Ovary (tissue), 3 donors: ENCODE results near the gene SCGB1D1.

Experiments
- EP300 ChIP-seq: sonication (generic); formaldehyde crosslinking; IDR thresholded peaks from one replicate; pipeline ENCODE4 v1.6.1; 2017; ENCODE audit warnings: antibody characterized with exemption
- POLR2A ChIP-seq: fragments of 450-650 bp; IDR thresholded peaks from one replicate; pipeline ENCODE4 v1.6.1; 2017; ENCODE audit warnings: antibody characterized with exemption, mild to moderate bottlenecking, moderate library complexity
- TF ChIP-seq, protein P1 (sequence below), 3 donors: fragments of 450-650 bp in 2 of 3; fragments of 200-600 bp in 1 of 3; IDR thresholded peaks; one replicate each; pipeline versions ENCODE4 v1.5.1 to v1.8.0; 2016 to 2022; ENCODE audit warnings: antibody characterized with exemption in 3 of 3, mild to moderate bottlenecking in 1 of 3
- donor health status: DM: no; HTN: no; CAD: no.

DNA sequence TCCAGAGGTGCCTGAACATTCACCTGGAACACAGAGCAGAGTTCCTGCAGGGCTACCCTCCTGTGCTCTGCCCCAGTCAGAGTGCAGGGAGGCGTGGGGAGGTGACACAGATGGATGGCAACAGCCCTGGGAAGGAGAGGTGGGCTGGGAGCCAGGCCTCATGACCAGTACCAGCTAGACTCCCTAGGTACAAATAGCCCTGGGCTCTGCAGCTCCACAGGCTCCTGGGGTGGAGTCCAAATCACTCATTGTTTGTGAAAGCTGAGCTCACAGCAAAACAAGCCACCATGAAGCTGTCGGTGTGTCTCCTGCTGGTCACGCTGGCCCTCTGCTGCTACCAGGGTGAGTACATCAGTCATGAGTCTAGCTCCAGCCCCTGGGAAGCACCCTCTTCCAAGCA lies 52.0 kb downstream of the SCGB1D1 start, which contains the start of gene SCGB1D2:
- TF ChIP-seq, protein P1, sequence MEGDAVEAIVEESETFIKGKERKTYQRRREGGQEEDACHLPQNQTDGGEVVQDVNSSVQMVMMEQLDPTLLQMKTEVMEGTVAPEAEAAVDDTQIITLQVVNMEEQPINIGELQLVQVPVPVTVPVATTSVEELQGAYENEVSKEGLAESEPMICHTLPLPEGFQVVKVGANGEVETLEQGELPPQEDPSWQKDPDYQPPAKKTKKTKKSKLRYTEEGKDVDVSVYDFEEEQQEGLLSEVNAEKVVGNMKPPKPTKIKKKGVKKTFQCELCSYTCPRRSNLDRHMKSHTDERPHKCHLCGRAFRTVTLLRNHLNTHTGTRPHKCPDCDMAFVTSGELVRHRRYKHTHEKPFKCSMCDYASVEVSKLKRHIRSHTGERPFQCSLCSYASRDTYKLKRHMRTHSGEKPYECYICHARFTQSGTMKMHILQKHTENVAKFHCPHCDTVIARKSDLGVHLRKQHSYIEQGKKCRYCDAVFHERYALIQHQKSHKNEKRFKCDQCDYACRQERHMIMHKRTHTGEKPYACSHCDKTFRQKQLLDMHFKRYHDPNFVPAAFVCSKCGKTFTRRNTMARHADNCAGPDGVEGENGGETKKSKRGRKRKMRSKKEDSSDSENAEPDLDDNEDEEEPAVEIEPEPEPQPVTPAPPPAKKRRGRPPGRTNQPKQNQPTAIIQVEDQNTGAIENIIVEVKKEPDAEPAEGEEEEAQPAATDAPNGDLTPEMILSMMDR (IDR thresholded peaks at IDR 0.05) = no peak
- TF ChIP-seq POLR2A (no peak), EP300 (no peak)
